Measurements from ENCODE around the gene RERE.
"Not testable (repeated sequence)": the region's sequence is repeated elsewhere in the genome, so short reads cannot be mapped to it uniquely, and the experiment has no call there.

RERE gene

GRCh38 chr1:8712413-8713231 is 104.8 kb downstream of the RERE start:
- peak; percentile 90 for DNase-seq

DNA sequence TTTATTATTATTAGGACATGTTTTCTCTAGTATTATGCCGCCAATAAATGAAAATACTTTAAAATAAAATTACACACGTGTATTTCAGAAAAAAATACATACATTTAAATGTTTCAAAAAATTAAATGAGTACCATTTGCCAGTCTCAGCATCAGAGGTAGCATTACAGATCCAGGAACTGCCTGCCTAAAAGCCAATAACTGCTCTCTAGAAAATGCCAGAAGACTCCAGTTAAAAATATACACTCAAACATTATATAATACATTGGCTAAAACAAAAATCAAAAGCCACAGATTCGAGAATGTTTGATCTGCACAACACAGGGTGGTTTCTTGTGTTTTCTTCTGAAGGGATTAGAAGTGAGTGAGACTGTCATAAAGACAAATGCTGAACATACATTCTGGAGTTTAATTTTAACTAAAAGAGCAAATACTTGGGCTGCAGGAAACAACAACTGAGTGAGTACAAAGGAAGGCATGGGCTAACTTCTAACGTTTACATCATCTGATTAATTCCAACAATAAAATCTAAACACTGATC is 105.5 kb downstream of the RERE start:
- DNase-seq = no peak

- DNase-seq = peak; percentile 37
Measured at GRCh38 chr1:8711151-8711550, 106.3 kb downstream of the RERE start.

GRCh38 chr1:8708259-8708658 is 109.2 kb downstream of the RERE start:
- no peak for DNase-seq

- DNase-seq = peak; percentile 62
Measured at GRCh38 chr1:8706995-8707396, 110.4 kb downstream of the RERE start.

- no peak for DNase-seq
Measured at GRCh38 chr1:8706291-8706690, 111.1 kb downstream of the RERE start.

DNA sequence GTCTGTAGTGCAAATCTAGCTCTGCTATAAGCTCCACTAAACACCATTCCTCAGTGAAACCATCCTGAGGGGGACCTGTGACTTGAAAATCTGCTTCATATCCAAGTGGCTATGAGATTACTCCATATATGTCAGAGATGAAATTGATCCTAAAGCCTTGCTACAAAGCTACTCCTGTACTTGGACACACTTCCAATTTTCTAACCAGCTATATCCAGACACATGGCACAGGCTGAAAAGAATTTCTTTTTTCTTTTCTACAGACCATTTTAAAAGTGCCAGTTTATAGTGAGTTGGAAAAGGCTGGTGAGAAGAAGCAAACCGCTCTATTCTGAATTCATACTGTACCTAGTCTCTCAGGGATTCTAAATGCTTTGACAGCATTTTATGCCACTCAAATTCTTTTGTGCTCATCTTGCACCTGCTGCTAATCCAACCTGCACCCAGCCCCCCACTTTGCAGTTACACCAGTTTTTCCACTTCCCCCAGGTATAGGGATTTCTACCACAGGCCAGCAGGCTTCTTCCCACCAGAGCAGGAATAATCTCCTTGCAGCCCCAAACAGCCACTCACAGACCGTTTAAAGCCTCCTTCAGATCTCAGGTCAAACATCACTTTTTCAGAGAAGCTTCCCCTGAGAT is 112.5 kb downstream of the RERE start:
- no peak for DNase-seq

DNA sequence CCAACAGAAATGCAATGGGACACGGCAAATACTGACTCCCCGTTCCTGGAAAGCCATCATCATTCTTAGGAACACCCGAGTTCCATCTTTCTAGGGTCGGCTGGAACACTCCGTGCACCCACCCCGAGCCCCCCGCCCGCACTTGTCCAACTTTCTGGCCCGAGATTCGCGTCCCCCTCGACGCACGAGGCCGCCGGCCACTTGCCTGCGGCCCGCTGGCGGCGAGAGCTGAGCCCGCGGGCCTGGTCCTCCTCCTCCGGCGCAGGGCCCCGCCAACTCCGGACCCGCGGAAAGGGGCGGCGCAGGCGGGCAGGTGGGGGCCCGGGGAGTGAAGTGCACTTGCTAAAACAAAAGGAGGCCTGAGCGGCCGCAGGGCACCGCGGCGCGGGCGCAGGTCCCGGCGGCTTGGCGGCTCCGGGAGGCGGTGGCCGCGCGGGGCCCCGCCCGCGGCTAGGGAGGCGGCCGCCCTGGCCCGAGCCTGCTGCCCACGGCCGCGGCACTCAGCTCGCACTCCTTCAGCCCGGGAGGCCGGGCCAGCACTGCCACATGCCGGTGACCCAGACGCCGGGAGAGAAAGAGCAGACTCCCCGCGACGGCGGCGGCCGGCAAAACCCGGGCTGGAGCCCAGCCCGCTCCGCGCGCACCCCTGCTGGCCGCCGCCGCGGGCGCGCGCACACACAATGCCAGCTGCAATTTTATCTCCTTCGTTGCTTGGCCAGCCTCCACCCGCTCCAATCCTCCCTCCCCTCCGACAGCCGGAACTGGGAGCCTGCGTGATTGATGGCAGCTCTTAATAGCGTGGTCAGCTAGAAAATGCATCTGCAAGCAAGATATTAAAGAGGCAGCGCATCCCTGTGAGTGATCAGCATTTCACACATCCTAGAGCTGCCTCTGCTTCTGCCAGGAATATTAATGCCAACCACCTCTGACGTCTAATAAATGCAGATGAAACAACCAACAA is 114.3 kb downstream of the RERE start:
- peak; percentile 90 for DNase-seq

- DNase-seq = no peak
Measured at GRCh38 chr1:8702472-8702849, 115.0 kb downstream of the RERE start.

GRCh38 chr1:8701794-8702471 is 115.5 kb downstream of the RERE start:
- DNase-seq = no peak

DNA sequence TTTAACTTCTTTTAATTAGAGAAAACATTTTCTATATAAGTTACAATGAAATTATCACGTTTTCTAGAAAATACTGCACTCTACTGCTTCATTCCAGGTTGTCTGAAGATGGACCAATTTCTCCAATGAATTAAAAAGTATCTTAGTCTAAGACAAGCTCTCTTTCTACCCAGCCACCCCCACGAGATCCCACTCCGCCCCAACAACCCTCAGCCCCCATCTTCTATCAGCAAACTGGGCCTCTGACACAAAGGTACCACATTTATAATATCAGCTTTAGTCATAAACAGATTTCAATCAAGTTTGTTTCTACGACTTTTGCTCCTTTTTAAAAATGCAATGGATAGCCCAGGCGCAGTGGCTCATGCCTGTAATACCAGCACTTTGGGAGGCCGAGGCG is 117.8 kb downstream of the RERE start:
- no peak for DNase-seq

DNA sequence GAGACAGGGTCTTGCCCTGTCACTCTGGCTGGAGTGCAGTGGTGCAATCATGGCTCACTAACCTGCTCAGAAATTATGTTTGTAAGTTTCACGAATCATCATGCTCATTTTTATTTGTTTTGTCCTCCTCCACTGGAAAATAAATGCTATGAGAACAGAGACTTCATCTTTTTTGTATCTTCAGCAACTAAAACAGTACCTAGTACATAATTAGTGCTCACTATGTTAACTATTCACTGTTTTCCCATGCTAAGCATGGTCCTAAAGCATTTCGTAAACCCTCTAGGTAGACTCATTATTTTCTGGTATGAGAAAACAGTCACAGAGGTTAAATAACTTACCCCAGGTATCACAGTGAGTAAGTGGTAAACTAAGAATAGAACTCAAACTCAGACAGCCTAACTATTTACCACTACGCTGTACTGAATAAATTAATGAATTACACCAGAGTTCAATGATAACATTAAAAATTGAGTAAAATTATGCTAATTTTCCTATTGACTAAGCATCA is 118.4 kb downstream of the RERE start:
- DNase-seq = no peak

- DNase-seq = no peak
Measured at GRCh38 chr1:8698012-8698630, 119.3 kb downstream of the RERE start.

DNA sequence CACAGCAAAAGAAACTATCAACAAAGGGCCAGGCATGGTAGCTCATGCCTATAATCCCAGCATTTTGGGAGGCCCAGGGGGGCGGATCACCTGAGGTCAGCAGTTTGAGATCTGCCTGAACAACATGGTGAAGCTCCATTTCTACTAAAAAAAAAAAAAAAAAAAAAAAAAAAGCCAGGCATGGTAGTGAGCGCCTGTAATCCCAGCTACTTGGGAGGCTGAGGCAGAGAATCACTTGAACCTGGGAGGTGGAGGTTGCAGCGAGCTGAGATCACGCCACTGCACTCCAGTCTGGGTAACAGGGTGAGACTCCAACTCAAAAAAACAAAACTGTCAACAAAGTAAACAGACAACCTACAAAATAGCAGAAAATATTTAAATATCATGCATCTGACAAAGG is 122.0 kb downstream of the RERE start:
- DNase-seq = not testable (repeated sequence)

- DNase-seq = no peak
Measured at GRCh38 chr1:8693107-8693506, 124.3 kb downstream of the RERE start.

GRCh38 chr1:8691662-8692061 is 125.8 kb downstream of the RERE start:
- no peak for DNase-seq

GRCh38 chr1:8690253-8690525 is 127.3 kb downstream of the RERE start:
- no peak for DNase-seq

DNA sequence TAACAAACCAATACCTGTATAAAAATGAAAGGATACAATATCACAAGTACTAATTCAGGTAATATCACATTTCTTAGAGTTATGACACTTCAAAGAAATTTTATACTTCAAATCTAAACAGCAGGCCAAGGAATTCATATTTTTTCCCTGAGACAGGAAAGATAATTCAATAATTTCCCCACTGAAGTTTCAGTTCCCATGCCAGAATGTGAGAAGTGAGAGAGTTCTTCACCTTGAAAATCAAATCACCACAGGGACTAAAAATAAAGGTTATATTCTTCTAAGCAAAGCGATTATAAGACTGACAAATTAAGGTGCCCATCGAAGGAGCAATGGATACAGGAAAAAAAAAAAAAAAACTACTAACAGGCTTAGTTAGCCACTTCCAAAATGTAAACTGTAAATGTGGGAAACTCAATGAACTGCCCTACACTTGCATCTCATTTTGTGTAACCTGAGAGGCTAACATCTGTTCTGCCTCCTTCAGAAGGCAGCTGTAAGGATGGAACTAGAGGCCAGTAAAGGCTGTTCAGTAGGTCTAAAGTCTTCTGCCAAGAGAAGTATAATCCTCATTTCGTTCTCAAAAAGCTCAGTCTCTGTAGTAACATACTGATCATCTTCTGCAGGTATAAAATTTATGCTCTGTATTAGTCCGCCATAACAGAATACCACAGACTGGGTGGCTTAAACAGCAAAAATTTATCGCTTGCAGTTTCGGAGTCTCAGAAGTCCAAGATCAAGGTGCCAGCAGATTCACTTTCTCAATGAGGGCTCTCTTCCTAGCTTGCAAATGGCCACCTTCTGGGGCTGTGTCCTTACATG is 127.8 kb downstream of the RERE start:
- DNase-seq = no peak

DNA sequence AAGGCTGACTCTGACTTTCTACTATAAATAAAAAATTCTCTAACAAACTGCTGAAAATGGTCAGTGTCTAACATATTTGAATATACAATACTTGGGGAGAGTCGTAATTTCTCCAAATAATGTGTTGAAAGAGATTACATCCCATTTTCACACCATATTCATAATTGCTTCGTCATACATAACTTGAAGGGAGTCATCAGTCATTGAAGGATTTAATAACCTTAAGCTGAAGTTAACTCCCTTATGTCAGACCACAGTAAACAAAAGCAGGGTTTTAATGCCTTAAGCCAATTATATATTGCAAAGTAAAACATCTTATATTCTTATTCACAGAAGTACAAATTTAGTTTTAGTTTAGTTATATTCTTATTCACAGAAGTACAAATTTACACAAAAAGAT is 129.9 kb downstream of the RERE start:
- DNase-seq = no peak

DNA sequence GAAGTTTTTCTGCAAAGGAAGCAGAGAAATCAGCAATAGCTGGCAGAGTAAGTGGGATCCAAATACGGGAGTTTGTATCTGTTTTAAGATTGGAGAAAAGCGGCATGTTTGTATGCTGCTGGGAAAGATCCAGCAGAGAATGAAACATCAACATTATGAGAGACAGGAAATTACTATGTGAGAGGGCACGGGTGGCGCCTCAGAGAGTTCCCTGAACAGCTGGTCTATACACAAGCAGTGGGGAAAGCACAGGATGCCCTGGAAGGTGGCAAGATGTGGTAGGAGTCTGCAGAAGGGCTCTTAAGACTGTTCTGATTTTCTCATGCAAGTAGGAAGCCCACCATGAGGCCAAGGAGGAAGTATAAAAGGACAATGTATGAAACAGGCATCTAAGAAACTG is 130.4 kb downstream of the RERE start:
- DNase-seq = no peak

- DNase-seq = no peak
Measured at GRCh38 chr1:8685463-8685862, 132.0 kb downstream of the RERE start.

Data from fibroblast of upper back skin (primary cell).